Measurements from ENCODE around the gene WFDC9. TPM values are rescaled to one million over a fixed set of nuclear protein-coding genes. Genes with fewer than 3 reads are reported as not detected.

WFDC9 gene
- polyA plus RNA-seq, 1 donor from 2014 or later, result not detected

Small RNA genes within 50 kb of the gene (small RNA-seq; reads per million reads assigned to genes)
- gene RNA5SP485, result 0 reads per million in 3 experiments

Other genes with a start within 250 kb of the WFDC9 start
- 9.1 and 18.4 TPM in 2 replicates for gene DBNDD2, start 223.0 kb downstream of the WFDC9 start, polyA plus RNA-seq
- gene PIGT, start 215.1 kb downstream of the WFDC9 start, polyA plus RNA-seq, result 24.3 and 29.1 TPM in 2 replicates
- gene WFDC2, start 161.5 kb downstream of the WFDC9 start, polyA plus RNA-seq, result not detected in 2 replicates
- gene SPINT3, start 115.7 kb downstream of the WFDC9 start, polyA plus RNA-seq, result not detected in 2 replicates
- not detected in 2 replicates for gene WFDC6, start 91.8 kb downstream of the WFDC9 start, polyA plus RNA-seq
- gene EPPIN, start 83.9 kb downstream of the WFDC9 start, polyA plus RNA-seq, result not detected in 2 replicates
- gene WFDC8, start 52.0 kb downstream of the WFDC9 start, polyA plus RNA-seq, result not detected in 2 replicates
- not detected in 2 replicates for gene WFDC10A, start 1.5 kb downstream of the WFDC9 start, polyA plus RNA-seq
- gene WFDC11, start 39.0 kb upstream of the WFDC9 start, polyA plus RNA-seq, result not detected in 2 replicates
- not detected in 2 replicates for gene WFDC13, start 70.8 kb upstream of the WFDC9 start, polyA plus RNA-seq
- not detected in 2 replicates for gene WFDC10B, start 73.7 kb upstream of the WFDC9 start, polyA plus RNA-seq
- gene SPINT4, start 91.1 kb upstream of the WFDC9 start, polyA plus RNA-seq, result not detected in 2 replicates
- not detected in 2 replicates for gene WFDC3, start 160.6 kb upstream of the WFDC9 start, polyA plus RNA-seq
- 35.9 and 43.8 TPM in 2 replicates for gene DNTTIP1, start 160.7 kb upstream of the WFDC9 start, polyA plus RNA-seq
- gene UBE2C, start 181.4 kb upstream of the WFDC9 start, polyA plus RNA-seq, result 2.5 and 4.9 TPM in 2 replicates
- 3.8 TPM in 1 of 2 replicates, not detected in the other for gene TNNC2, start 196.0 kb upstream of the WFDC9 start, polyA plus RNA-seq
- 7.2 and 14.8 TPM in 2 replicates for gene SNX21, start 202.5 kb upstream of the WFDC9 start, polyA plus RNA-seq
- 60.9 and 68.7 TPM in 2 replicates for gene ACOT8, start 226.1 kb upstream of the WFDC9 start, polyA plus RNA-seq
- gene ZSWIM3, start 226.3 kb upstream of the WFDC9 start, polyA plus RNA-seq, result 12.3 and 14.3 TPM in 2 replicates
- gene ZSWIM1, start 249.9 kb upstream of the WFDC9 start, polyA plus RNA-seq, result 3.3 and 5.5 TPM in 2 replicates